ENCODE data around the gene TLCD3B.
"Not testable (repeated sequence)": the region's sequence is repeated elsewhere in the genome, so short reads cannot be mapped to it uniquely, and the experiment has no call there.

Gene TLCD3B

DNA sequence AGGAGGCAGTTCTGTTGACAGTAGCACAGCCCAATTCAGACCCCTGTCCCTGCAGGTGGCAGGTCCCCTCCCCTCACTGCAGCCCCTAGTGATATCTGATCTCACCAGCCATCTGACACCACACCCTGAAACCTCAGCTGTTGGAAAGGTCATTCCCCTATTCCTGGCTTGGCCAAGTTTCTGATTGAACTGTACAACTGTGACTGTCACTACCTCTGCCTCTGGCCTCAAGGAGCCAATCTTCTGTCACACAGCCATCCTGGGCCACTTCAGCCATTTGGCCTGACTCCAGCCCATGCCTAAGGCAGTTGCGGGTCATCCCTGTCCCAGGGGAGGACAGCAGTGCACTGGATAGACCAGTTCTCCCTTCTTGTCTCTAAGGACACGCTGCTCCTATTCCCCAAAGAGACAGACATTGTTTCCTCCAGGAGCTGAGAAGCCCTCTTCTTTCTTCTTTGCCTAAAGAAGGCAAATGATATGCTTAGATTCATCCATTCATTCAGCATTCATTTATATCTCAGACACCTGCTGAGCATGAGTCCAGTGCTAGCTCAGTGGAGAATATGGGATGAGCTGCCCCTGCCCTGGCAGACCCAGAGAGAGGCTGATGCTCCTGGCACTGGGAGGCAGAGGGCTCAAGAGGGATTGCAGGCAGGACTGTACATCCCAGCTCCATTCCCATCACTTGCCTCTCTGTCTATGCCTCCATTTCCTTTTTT lies 29.9 kb upstream of the TLCD3B start:
- DNase-seq (ENCODE audit: low read depth, low spot score), result no peak

DNA sequence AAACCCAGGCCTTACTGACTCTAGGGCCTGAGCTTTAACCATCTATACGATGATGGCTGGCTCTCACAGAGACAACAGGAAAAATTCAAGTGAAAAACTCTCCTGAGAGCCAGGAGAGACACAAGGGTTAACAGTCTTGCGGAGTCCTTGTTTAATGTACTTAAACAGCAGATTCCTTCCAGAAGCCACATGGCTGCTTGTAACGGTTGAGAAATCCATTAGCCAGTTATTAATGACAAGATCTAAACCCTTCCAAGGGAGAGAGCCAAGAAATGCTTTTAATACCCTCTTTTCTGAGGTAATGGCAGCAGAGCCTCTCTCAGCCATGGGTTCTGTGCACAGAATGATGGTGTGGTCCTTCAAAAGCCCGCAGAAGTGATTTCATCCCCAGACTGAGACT lies 29.3 kb upstream of the TLCD3B start:
- DNase-seq (ENCODE audit: low read depth, low spot score), result no peak

GRCh38 chr16:30054959-30055553 lies 24.0 kb upstream of the TLCD3B start:
- no peak for DNase-seq (ENCODE audit: low read depth, low spot score)

DNA sequence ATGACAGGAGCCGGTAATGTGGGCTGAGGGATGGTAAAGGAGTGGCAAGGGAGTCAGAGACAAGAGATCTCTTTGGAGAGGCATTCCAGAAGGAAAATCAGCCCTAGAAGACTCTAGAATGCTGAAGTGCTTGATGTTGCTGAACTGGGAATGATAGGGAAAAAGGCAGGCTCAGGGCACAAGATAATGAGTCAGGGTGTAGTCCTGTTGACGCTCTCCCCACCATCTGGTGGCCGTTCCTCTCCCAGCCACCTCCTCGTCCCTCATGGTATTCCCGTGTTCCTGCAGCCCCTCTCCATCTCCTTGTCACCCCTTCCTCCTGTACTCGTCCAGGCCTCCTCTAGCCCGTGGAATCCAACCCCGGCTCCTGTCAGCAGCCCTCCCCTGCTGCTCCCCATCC lies 23.4 kb upstream of the TLCD3B start:
- no peak for DNase-seq (ENCODE audit: low read depth, low spot score)

- DNase-seq (ENCODE audit: low read depth, low spot score), result no peak
Observed at GRCh38 chr16:30053376-30054015, 22.4 kb upstream of the TLCD3B start.

- DNase-seq (ENCODE audit: low read depth, low spot score), result peak; percentile 77
Observed at GRCh38 chr16:30052671-30053372, 21.8 kb upstream of the TLCD3B start.

DNA sequence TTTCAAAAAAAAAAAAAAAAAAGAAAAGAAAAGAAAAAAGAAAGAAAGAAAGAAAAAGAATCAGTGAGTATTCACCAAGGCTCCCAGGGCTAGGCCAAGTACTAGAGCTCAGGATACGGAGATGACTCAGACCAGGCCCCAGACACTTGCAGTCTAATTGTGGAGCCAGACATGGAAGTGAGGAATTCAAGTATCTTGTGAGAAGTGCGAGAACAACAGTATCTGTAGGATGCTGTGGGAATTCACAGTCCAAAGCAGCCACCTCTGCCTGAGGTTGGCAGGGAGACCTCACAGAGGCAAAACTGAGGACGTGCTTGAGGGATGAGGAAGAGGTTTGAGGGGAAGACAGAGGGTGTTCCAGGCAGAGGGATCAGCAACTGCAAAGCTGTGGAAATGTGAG lies 20.4 kb upstream of the TLCD3B start:
- DNase-seq (ENCODE audit: low read depth, low spot score), result no peak

- DNase-seq (ENCODE audit: low read depth, low spot score), result no peak
Observed at GRCh38 chr16:30049871-30050270, 18.8 kb upstream of the TLCD3B start.

DNA sequence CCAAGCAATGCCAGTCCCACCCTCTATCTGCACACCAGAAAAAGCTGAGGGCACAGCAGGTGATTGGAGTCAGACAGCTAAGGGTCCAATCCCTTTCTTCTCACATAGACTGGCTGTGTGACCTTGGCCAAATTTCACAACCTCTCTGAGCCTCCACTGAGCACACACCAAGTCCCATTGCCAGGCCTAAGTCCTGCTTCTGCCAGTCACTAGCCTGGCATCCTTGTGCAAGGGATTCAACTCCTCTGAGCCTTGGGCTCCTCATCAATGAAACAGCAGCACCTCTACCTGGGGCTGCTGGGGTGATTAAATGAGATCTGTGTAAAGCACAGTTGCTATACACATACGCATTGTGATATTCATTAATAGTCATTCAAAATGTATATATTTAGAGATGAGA lies 15.5 kb upstream of the TLCD3B start:
- no peak for DNase-seq (ENCODE audit: low read depth, low spot score)

- DNase-seq (ENCODE audit: low read depth, low spot score), result no peak
Observed at GRCh38 chr16:30046178-30046577, 15.1 kb upstream of the TLCD3B start.

- DNase-seq (ENCODE audit: low read depth, low spot score), result no peak
Observed at GRCh38 chr16:30041841-30042240, 10.8 kb upstream of the TLCD3B start.

GRCh38 chr16:30040690-30041089 lies 9.6 kb upstream of the TLCD3B start:
- not testable (repeated sequence) for DNase-seq (ENCODE audit: low read depth, low spot score)

DNA sequence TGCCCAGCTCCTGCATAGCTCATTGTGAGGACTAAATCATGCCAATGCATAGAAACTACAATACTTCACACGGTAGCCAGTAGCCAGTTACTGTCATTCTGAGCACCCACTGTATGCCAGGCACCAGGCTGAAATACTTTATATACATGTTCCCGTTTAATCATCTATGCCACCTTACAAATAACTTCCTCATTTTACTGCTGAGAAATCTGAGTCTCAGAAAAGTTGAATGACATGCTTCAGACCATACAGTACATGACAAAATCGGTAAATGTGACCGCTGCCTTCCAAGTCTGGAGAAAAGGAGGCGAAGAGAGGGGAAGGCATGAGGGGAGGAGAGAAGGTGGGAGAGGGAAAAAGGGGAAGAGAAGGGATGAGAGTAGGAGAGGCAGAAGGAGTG lies 9.2 kb upstream of the TLCD3B start:
- no peak for DNase-seq (ENCODE audit: low read depth, low spot score)

GRCh38 chr16:30033270-30033669 lies 2.2 kb upstream of the TLCD3B start:
- DNase-seq (ENCODE audit: low read depth, low spot score), result no peak

GRCh38 chr16:30032083-30032819 lies 1.2 kb upstream of the TLCD3B start:
- DNase-seq (ENCODE audit: low read depth, low spot score), result peak; percentile 39

DNA sequence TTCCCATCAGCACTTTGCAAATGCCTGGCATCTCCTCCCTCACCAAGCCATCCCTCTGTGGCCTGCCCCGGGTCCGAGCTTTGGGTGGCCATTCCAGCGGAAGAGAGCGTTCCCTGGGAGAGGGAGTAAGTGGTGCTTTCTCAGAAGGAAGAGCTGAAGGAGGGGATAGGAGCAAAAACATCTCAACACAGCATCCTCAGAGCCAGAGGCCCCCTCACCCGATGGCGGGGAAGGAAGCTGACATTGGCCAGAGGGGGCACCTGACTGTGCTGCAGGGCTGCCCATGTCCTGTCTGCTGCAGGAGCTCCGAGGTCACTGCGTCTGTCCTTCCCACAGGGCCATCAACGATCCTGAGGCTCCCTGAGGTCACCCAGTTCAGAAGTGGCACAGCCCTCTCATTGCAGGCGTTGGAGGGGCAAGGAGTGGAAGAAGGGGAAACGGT lies 427 bp upstream of the TLCD3B start:
- no peak for DNase-seq (ENCODE audit: low read depth, low spot score)

DNA sequence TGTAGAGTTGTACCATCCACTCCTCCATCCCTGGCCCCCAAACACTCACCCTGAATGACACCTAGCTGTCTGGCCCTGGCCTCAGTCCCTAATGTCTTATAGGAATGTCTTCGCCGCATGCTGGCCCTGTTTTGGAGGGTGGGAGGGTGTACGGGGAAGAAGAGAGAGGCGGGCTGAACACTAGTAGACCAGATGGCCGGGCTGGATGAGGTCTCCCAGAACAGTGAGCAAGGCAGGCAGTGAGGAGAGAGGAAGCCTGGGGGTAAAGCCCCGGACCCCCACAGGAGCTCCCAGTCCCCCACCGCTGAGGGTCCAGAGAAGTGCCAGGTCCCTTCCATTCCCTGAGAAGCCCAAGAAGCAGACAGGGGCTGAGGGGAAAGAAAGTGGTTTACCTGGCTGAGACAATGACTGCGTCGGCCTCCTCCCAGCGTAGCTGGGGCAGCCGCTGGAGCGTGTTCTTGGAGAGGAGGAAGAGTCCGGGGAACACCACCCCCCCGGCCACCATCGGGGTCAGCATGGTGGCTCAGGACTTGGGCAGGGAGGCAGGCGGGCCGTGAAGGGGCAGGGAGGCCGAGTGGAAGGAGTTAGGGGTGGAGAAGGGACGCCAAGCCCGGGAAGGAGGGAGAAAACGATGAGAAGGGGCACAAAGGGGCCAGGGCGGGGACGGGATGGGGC lies 923 bp downstream of the TLCD3B start:
- DNase-seq (ENCODE audit: low read depth, low spot score), result no peak

DNA sequence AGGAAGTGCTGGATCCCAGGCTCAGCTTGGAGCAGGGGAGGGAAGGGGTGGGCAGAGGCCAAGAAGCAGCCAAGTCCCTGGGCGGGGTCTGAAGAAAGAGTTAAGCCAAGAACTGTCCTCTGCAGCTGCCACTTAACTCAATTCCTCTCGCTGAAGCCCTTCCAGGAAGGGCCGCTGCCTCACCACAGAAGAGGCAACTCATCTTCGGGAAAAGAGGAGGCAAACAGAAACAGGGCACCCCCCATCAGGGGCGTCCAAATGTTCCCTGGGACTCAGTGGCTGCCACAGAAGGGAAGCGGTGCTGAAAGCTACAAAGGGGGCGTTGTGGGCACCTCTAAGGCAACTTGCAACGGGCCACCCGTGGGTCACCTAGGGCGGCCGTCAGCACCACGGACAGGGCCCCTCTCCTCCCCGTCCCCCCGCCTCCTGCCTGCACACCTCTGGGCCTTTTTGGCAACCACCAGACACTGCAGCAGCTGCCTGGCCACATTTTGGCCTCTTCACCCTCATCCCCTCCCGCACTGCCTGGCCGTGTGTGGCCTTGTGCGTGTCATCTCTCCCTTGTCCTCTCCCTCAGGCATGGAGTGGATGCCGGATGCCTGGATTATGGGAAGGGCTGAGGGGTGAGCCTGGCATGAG lies 2.5 kb downstream of the TLCD3B start:
- DNase-seq (ENCODE audit: low read depth, low spot score), result no peak

GRCh38 chr16:30027588-30028437 lies 3.3 kb downstream of the TLCD3B start:
- no peak for DNase-seq (ENCODE audit: low read depth, low spot score)

- no peak for DNase-seq (ENCODE audit: low read depth, low spot score)
Observed at GRCh38 chr16:30026449-30026848, 4.6 kb downstream of the TLCD3B start.
